Karpas-422 (cell line): ENCODE data around the gene FGD5. TPM values are rescaled to one million over a fixed set of nuclear protein-coding genes. Genes with fewer than 3 reads are reported as not detected.

Source experiments
- DNase-seq: peaks from one replicate; pipeline ENCODE4 v3.0.0-alpha.2; 2015
- H2AFZ ChIP-seq: fragments of 200-600 bp; sonication (generic); 2 replicates; pipeline ENCODE4 v1.6.1; 2014; ENCODE audit warnings: antibody characterized with exemption, low read length, mixed read lengths
- H3K27ac ChIP-seq: fragments of 200-600 bp; sonication (generic); 2 replicates; pipeline ENCODE4 v1.5.1; 2014; ENCODE audit warnings: mild to moderate bottlenecking, low read length, moderate library complexity
- H3K27me3 ChIP-seq: fragments of 200-600 bp; sonication (generic); 2 replicates; pipeline ENCODE4 v1.6.1; 2014; ENCODE audit warnings: low read length, mixed read lengths
- H3K36me3 ChIP-seq: fragments of 200-600 bp; sonication (generic); 2 replicates; pipeline ENCODE4 v1.6.1; 2014; ENCODE audit warnings: low read length, mixed read lengths; ENCODE audit not compliant: insufficient read depth
- H3K4me1 ChIP-seq: fragments of 200-600 bp; sonication (generic); 2 replicates; pipeline ENCODE4 v1.6.1; 2014; ENCODE audit warnings: mild to moderate bottlenecking, low read length, mixed read lengths
- H3K4me2 ChIP-seq: fragments of 200-600 bp; sonication (generic); 2 replicates; pipeline ENCODE4 v1.6.1; 2014; ENCODE audit warnings: low read length, low read depth, mild to moderate bottlenecking; ENCODE audit not compliant: poor library complexity, severe bottlenecking
- H3K4me3 ChIP-seq: fragments of 200-600 bp; sonication (generic); 2 replicates; pipeline ENCODE4 v1.5.1; 2014; ENCODE audit warnings: mild to moderate bottlenecking, antibody characterized with exemption, low read length, mixed read lengths
- H3K79me2 ChIP-seq: fragments of 200-600 bp; sonication (generic); 2 replicates; pipeline ENCODE4 v1.6.1; 2014; ENCODE audit warnings: mild to moderate bottlenecking, low read length, mixed read lengths
- H3K9ac ChIP-seq: fragments of 200-600 bp; sonication (generic); 2 replicates; pipeline ENCODE4 v1.6.0; 2014; ENCODE audit warnings: low read length
- H3K9me2 ChIP-seq: fragments of 200-600 bp; sonication (generic), shearing (Covaris generic); replicated peaks from 2 replicates; pipeline ENCODE4 v1.6.0; 2014; ENCODE audit warnings: mild to moderate bottlenecking, low read length, moderate library complexity; ENCODE audit not compliant: insufficient read depth
- H3K9me3 ChIP-seq: fragments of 300-700, 200-600 bp; sonication (generic); 2 replicates; pipeline ENCODE4 v1.6.1; 2014; ENCODE audit warnings: low read length, mixed read lengths
- H4K20me1 ChIP-seq: fragments of 200-600 bp; sonication (generic); 2 replicates; pipeline ENCODE4 v1.6.1; 2014; ENCODE audit warnings: mild to moderate bottlenecking, antibody characterized with exemption, low read length, low read depth; ENCODE audit not compliant: insufficient read depth
- total RNA-seq: library from RNA; depleted of rRNA; stranded (reverse); fragments of >200 nt; shearing (Covaris generic); gene quantifications from 2 replicates; pipeline ENCODE4 v1.2.3, GENCODE V29; 2014; ENCODE audit warnings: low replicate concordance

Gene FGD5
- total RNA-seq, 1 experiment from 2014 or later: not detected

DNA sequence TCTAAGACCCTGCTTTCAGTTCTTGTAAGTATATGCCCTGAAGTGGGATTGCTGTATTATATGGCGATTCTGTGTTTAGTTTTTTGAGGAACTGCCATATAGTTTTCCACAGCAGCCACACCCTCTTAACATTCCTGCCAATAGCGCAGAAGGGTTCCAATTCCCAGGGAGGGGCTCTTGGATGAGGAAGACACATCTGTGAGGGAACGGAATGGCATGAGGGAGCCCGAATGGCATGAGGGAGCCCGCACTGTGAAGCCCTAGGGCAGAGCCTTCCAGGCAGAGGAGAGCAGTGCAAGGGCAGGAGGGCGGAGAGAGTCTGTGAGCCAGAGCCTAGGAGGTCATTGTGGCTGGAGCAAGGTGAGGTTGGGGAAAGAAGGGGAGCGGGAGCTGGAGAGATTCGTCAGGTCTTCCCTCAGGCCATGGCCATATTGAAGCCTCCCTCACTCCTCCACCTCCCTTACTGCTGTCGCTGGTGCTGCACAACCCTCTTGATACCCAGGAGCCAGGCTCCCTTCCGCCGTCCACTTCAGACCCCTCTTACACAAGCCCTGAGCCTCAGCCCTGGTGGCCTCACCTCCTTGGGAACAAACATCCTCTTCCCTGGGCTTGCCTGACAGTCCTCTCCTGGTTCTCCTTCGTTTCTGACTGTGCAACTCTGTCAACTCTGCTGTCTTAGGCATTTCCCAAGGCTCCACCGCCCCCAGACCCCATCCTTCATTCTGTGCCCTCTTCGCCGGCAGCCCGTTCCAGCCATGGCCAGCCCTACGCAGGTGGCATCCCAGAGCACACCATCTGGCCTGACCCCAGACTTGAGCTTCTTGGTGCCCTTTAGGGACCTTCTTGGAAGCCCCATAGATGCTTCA, 51.4 kb downstream of the FGD5 start:
- Histone ChIP-seq H2AFZ (no peak overlapping the region), H3K4me2 (no peak overlapping the region), H4K20me1 (no peaks in the 10 kb centered on the region), H3K9me2 (no peaks in the 10 kb centered on the region), H3K27ac (no peak overlapping the region), H3K27me3 (no peaks in the 10 kb centered on the region), H3K79me2 (no peaks in the 10 kb centered on the region), H3K4me3 (no peak overlapping the region), H3K9ac (no peak overlapping the region), H3K36me3 (no peaks in the 10 kb centered on the region), H3K9me3 (no peaks in the 10 kb centered on the region), H3K4me1 (no peaks in the 10 kb centered on the region)
- DNase-seq: no peak

DNA sequence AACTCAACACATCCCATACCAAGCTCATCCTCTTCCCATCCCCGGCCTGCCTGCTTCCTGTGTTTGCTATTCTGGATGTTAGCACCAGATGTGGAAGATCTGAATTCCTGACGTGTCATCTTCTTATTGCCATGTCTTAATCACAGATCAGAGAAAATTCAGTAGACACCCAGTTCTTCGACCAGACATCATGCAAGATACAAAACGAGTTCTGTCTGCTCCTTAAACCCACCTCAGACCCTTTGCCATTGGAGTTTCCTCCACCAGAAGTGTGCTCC, 52.0 kb downstream of the FGD5 start:
- Histone ChIP-seq H3K36me3 (no peaks in the 10 kb centered on the region), H2AFZ (no peak overlapping the region), H3K4me2 (no peak overlapping the region), H3K4me1 (no peaks in the 10 kb centered on the region), H3K9ac (no peak overlapping the region), H4K20me1 (no peaks in the 10 kb centered on the region), H3K27me3 (no peaks in the 10 kb centered on the region), H3K27ac (no peak overlapping the region), H3K79me2 (no peaks in the 10 kb centered on the region), H3K4me3 (no peak overlapping the region), H3K9me3 (no peaks in the 10 kb centered on the region), H3K9me2 (no peaks in the 10 kb centered on the region)
- no peak for DNase-seq

DNA sequence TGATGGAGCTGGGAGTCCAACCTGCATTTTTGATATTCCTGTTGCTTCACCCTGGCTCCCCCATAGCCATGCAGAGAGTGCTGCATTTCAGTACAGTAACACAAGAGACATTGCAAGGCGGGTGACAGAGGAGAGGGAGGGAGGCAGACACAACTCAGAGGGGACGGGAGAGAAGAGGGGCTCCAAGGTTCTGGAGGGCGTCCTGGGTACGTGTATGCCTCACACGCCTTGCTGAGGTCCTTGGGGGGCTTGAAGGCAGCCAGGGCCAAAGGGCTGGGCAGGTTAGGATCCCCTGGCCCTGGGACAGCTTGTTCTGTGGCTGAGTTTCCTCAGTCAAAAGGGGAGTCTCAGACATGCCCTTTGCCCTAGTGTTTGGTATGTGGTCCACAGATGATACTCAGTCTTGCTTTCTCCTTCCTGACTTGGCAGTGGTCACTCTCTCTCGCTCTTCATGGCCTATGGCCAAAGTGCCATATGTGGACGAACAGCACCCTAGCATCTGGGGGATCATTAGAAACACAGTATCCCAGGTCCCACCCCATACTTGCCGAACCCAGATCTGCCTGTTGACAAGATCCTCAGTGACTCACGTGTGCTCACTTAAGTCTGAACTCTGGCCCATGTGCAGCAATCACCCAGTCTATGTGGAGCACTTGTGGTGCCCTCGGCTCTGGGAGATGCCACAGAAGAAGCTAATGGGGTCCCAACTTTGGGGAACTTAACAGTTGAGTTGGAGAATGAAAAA, 52.9 kb downstream of the FGD5 start:
- no peaks in the 10 kb centered on the region for H3K36me3 ChIP-seq
- no peaks in the 10 kb centered on the region for H3K9me2 ChIP-seq
- no peaks in the 10 kb centered on the region for H3K4me1 ChIP-seq
- no peak overlapping the region for H2AFZ ChIP-seq
- H3K79me2 ChIP-seq: no peaks in the 10 kb centered on the region
- no peaks in the 10 kb centered on the region for H3K9me3 ChIP-seq
- H3K27me3 ChIP-seq: no peaks in the 10 kb centered on the region
- no peak overlapping the region for H3K9ac ChIP-seq
- H3K27ac ChIP-seq: no peak overlapping the region
- no peak overlapping the region for H3K4me2 ChIP-seq
- DNase-seq: no peak
- H3K4me3 ChIP-seq: no peak overlapping the region
- H4K20me1 ChIP-seq: no peaks in the 10 kb centered on the region

DNA sequence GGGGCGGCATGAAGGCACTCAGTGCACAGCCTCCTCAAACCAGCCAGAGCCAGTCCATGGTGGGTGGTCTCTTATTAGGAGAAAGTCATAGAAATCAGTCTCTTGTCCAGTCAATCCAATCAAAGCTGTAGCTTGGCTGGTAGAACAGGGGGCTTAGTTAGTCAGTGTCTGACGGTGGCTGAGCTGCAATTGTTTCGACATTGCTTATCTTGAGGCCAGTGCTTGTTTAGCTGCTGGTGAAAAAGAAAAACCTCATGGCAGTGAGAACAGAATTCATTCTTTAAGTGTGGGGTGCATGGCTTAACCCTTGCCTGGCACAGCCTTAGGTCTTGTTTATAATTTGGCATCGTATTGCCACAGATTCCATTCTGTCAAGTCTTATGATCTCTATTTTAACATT, 53.9 kb downstream of the FGD5 start:
- Histone ChIP-seq H3K79me2 (no peaks in the 10 kb centered on the region), H3K9ac (no peak overlapping the region), H3K4me3 (no peak overlapping the region), H3K4me2 (no peak overlapping the region), H2AFZ (no peak overlapping the region), H3K27ac (no peak overlapping the region), H4K20me1 (no peaks in the 10 kb centered on the region), H3K9me2 (no peaks in the 10 kb centered on the region), H3K4me1 (no peaks in the 10 kb centered on the region), H3K36me3 (no peaks in the 10 kb centered on the region), H3K27me3 (no peaks in the 10 kb centered on the region), H3K9me3 (no peaks in the 10 kb centered on the region)
- DNase-seq: no peak

DNA sequence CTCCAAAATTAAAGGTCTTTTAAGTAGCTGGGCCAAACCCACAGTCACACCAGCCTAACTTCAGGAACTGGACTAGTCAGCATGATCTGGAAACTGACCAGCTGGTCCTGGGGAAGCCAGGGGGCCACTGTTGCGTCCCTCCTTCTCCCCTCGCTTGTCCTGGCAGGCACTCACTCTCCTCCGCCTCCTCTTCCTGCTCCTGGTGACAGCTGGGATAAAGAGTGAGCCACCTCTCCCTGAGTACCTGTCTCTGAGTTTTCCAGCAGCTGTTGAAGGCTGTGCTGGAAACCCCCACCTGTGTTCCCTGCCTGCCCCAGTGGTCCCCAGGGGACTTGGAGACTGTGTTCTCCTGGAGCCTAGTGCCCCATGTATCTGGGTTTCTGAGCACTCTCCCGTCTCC, 56.0 kb downstream of the FGD5 start:
- Histone ChIP-seq H4K20me1 (no peaks in the 10 kb centered on the region), H3K9me2 (no peaks in the 10 kb centered on the region), H3K9me3 (no peaks in the 10 kb centered on the region), H3K4me3 (no peak overlapping the region), H2AFZ (no peak overlapping the region), H3K4me2 (no peak overlapping the region), H3K36me3 (no peaks in the 10 kb centered on the region), H3K27ac (no peak overlapping the region), H3K9ac (no peak overlapping the region), H3K79me2 (no peaks in the 10 kb centered on the region), H3K4me1 (no peaks in the 10 kb centered on the region), H3K27me3 (no peaks in the 10 kb centered on the region)
- no peak for DNase-seq

DNA sequence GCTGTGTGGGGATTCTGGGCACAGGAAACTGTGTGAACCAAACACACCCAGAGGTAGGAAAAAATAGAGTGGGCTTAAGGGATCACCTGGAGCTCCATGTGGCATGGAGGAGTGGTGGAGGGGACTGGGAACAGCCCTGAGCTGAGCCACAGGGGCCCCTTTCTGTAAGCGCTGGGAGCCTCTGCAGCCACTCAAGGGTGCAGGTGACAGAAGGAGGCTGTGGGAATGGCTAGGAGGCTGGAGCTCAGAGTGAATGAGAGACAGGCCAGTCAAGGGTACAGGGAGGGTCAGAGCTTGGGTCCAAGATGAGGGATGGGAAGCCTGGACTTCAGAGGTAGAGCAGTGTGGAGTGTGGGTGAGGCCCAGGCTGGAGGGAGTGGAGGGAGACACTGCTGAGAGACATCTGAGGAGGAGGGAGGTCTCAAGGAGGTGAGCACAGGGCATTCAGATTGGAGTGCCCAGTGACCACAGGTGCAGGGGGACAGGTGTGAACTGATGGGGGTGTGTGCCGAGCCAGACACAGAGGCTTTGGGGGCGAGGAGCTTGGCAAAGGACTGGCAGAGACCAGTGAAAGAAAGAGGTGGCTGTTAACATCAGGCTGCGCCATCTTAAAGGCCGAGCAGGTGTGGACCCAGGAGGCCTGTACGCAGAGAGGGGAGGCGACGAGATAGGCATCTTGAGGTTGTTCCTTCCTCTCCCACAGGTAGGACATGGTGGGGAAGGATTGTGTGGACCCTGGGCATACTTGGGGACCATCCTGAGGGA, 56.8 kb downstream of the FGD5 start:
- Histone ChIP-seq H3K4me1 (no peaks in the 10 kb centered on the region), H3K9me3 (no peaks in the 10 kb centered on the region), H3K4me2 (no peak overlapping the region), H3K79me2 (no peaks in the 10 kb centered on the region), H3K9me2 (no peaks in the 10 kb centered on the region), H2AFZ (no peak overlapping the region), H3K36me3 (no peaks in the 10 kb centered on the region), H3K9ac (no peak overlapping the region), H3K27me3 (no peaks in the 10 kb centered on the region), H3K4me3 (no peak overlapping the region), H3K27ac (no peak overlapping the region), H4K20me1 (no peaks in the 10 kb centered on the region)
- DNase-seq: no peak

DNA sequence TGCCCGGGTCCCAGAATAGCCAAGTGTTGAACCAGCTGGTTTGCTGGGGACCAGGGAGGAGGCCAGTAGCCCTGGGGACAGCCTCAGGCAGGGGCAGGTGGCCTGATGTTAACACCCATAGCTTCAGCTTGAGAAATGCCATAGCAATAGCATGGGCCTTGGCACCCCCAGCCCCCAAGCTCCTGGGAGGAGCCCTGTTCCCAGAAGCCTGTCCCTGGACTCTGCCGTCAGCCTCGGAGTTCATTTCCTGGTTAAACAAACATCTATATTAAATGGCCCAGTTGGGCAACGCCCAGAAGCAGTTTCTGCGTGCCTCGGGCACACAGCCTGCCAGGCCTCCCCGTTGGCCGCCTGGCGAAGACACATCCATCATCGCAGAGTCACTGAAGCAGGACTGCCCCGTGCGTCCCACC, 58.2 kb downstream of the FGD5 start:
- Histone ChIP-seq H3K4me2 (no peak overlapping the region), H2AFZ (no peak overlapping the region), H3K9me3 (no peaks in the 10 kb centered on the region), H3K4me3 (no peak overlapping the region), H3K9me2 (no peaks in the 10 kb centered on the region), H3K27ac (no peak overlapping the region), H3K4me1 (no peaks in the 10 kb centered on the region), H3K36me3 (no peaks in the 10 kb centered on the region), H4K20me1 (no peaks in the 10 kb centered on the region), H3K79me2 (no peaks in the 10 kb centered on the region), H3K9ac (no peak overlapping the region), H3K27me3 (no peaks in the 10 kb centered on the region)
- no peak for DNase-seq

DNA sequence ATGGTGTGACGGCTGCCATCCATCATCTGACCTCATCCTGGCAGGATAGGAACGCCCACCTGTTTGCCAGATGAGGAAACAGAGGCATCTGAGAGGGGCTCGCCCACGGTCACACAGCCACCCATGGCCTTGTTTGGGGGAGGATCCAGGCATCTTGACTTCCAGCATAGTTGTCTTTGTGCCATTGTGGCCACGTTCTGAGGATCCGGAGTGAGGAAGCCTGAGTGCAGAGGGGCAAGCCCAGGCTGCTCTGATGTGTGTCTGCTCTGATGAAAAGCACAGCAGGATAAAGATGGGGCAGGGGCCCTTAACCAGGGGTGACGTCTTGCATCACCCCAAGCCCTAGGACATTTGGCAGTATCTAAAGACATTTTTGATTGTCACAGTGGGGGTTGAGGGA, 58.7 kb downstream of the FGD5 start:
- H4K20me1 ChIP-seq: no peaks in the 10 kb centered on the region
- H3K79me2 ChIP-seq: no peaks in the 10 kb centered on the region
- H3K9me2 ChIP-seq: no peaks in the 10 kb centered on the region
- no peaks in the 10 kb centered on the region for H3K9me3 ChIP-seq
- no peaks in the 10 kb centered on the region for H3K4me1 ChIP-seq
- H3K4me3 ChIP-seq: no peak overlapping the region
- no peak overlapping the region for H3K27ac ChIP-seq
- no peak overlapping the region for H3K4me2 ChIP-seq
- no peak for DNase-seq
- H3K36me3 ChIP-seq: no peaks in the 10 kb centered on the region
- H3K27me3 ChIP-seq: no peaks in the 10 kb centered on the region
- no peak overlapping the region for H2AFZ ChIP-seq
- H3K9ac ChIP-seq: no peak overlapping the region
